Body of pancreas (tissue), 4 donors: ENCODE data around the gene STK11IP. TPM values are rescaled to one million over a fixed set of nuclear protein-coding genes. Genes with fewer than 3 reads are reported as not detected.

Source experiments
- ATAC-seq: fragments of 150-250 bp; one replicate; pipeline ENCODE4 v1.9.1; 2016
- DNase-seq, 4 donors: peaks; one replicate each; pipeline ENCODE4 v3.0.0-alpha.2; 2019
- H3K27ac ChIP-seq, 4 donors: fragments of 200-600 bp; sonication (generic); 1 replicate in 3 of 4; 2 replicates in 1 of 4; pipeline versions ENCODE4 v1.5.1 to v1.6.1; 2016 to 2019; ENCODE audit warnings: mild to moderate bottlenecking in 1 of 4, mixed read lengths in 1 of 4, moderate library complexity in 1 of 4
- H3K27me3 ChIP-seq, 2 donors: fragments of 200-600 bp; sonication (generic); one replicate each; pipeline ENCODE4 v1.6.0; 2016; ENCODE audit warnings: mild to moderate bottlenecking in 1 of 2
- H3K36me3 ChIP-seq, 2 donors: fragments of 200-600 bp; sonication (generic); replicated peaks in 1 of 2; 2 replicates each; pipeline ENCODE4 v1.5.1; 2016; ENCODE audit warnings: low read depth in 2 of 2; ENCODE audit not compliant: insufficient read depth in 1 of 2
- H3K4me1 ChIP-seq: fragments of 200-600 bp; sonication (generic); one replicate; pipeline ENCODE4 v1.6.0; 2016
- H3K4me3 ChIP-seq, 2 donors: fragments of 200-600 bp; sonication (generic); 1 replicate in 1 of 2; 2 replicates in 1 of 2; pipeline ENCODE4 v1.5.1; 2016 to 2019
- H3K9me3 ChIP-seq, 3 donors: fragments of 200-600 bp; sonication (generic); 1 replicate in 2 of 3; 2 replicates in 1 of 3; pipeline ENCODE4 v1.5.1; 2016
- CTCF ChIP-seq, 7 experiments: fragments of 450-650 bp in 4 of 7; fragments of 200-600 bp in 3 of 7; sonication (generic) in 3 of 7; IDR thresholded peaks; one replicate each; pipeline ENCODE4 v1.5.1; 2016 to 2019; ENCODE audit warnings: antibody characterized with exemption in 7 of 7
- POLR2A ChIP-seq, 3 donors: fragments of 450-650 bp; IDR thresholded peaks; one replicate each; pipeline ENCODE4 v1.6.1; 2016; ENCODE audit warnings: antibody characterized with exemption in 3 of 3, mild to moderate bottlenecking in 2 of 3
- WGBS, 2 donors: methylation state at CpG; one replicate each; pipeline ENCODE4 v1.1.5; 2017; 5-methylcytosine and 5-hydroxymethylcytosine counted together
- intact Hi-C: fragments of 100-400 bp; cut with DNase I; formaldehyde crosslinking; loops from one replicate; pipeline ENCODE4 v1.15.1; 2023
- total RNA-seq, 2 donors: library from RNA; depleted of rRNA; stranded (reverse); fragments of >200 nt; gene quantifications; one replicate each; pipeline ENCODE4 v1.1.0, GENCODE V29; 2016

Gene STK11IP
- total RNA-seq, 2 donors from 2014 or later, result 9.6 to 18.1 TPM

GRCh38 chr2:219638948-219639755 lies 41.5 kb downstream of the STK11IP start:
- intact Hi-C loops, result loop anchor here (5.0 kb wide), 1 partner anchor 102 kb away; no protein-coding TSS in a partner anchor
- Histone ChIP-seq H3K36me3 (no peaks in the 10 kb centered on the region), H3K4me1 (peaks cover 5% of the 10 kb centered on the region), H3K27me3 (no peaks in the 10 kb centered on the region), H3K9me3 (no peaks in the 10 kb centered on the region), H3K4me3 (no peak overlapping the region), H3K27ac (no peak overlapping the region)
- WGBS, 2 donors, result 77 to 83% methylated on average over 13 to 24 of the region's 24 CpGs
- TF ChIP-seq POLR2A (IDR thresholded peaks at IDR 0.05) (no peak), CTCF (IDR thresholded peaks at IDR 0.05) (no peak)
- DNase-seq, result no peak
- ATAC-seq, result no peak

- no peaks in the 10 kb centered on the region for H3K27me3 ChIP-seq
- H3K27ac ChIP-seq, result no peak overlapping the region
- no peaks in the 10 kb centered on the region for H3K36me3 ChIP-seq
- peaks cover 5% of the 10 kb centered on the region for H3K4me1 ChIP-seq
- no peak for ATAC-seq
- H3K4me3 ChIP-seq, result no peak overlapping the region
- no peaks in the 10 kb centered on the region for H3K9me3 ChIP-seq
- no peak for DNase-seq
- 80% methylated on average over 7 of the region's 7 CpGs for WGBS, 2 donors
- intact Hi-C loops, result no loop called here
- TF ChIP-seq POLR2A (IDR thresholded peaks at IDR 0.05) (no peak), CTCF (IDR thresholded peaks at IDR 0.05) (no peak)
Observed at GRCh38 chr2:219641390-219642068, 43.9 kb downstream of the STK11IP start.

GRCh38 chr2:219642069-219642454 lies 44.4 kb downstream of the STK11IP start:
- DNase-seq (no peak), ATAC-seq (no peak)
- Histone ChIP-seq H3K27me3 (no peaks in the 10 kb centered on the region), H3K9me3 (no peaks in the 10 kb centered on the region), H3K4me3 (no peak overlapping the region), H3K27ac (no peak overlapping the region), H3K36me3 (no peaks in the 10 kb centered on the region), H3K4me1 (peaks cover 5% of the 10 kb centered on the region)
- TF ChIP-seq CTCF (IDR thresholded peaks at IDR 0.05), result no peak
- TF ChIP-seq POLR2A (IDR thresholded peaks at IDR 0.05), result no peak
- 56 to 65% methylated on average over 8 of the region's 8 CpGs for WGBS, 2 donors
- intact Hi-C loops, result no loop called here

GRCh38 chr2:219642465-219643083 lies 44.9 kb downstream of the STK11IP start:
- H3K36me3 ChIP-seq, result no peaks in the 10 kb centered on the region

More at GRCh38 chr2:219642465-219643083, 44.9 kb downstream of the STK11IP start:
- H3K4me1 ChIP-seq, result peaks cover 5% of the 10 kb centered on the region
- ATAC-seq (peak; percentile 98), DNase-seq (peak; percentile 96 to 97 (median 96))
- H3K4me3 ChIP-seq, result no peak overlapping the region
- no peak overlapping the region for H3K27ac ChIP-seq
- WGBS, 2 donors, result 4 to 18% methylated on average over 7 to 24 of the region's 24 CpGs
- intact Hi-C loops, result no loop called here
- H3K27me3 ChIP-seq, result no peaks in the 10 kb centered on the region
- TF ChIP-seq POLR2A (IDR thresholded peaks at IDR 0.05), result no peak
- peak; percentile 98 to 100 (median 100) for TF ChIP-seq CTCF (IDR thresholded peaks at IDR 0.05)
- no peaks in the 10 kb centered on the region for H3K9me3 ChIP-seq
